Upper lobe of right lung (tissue), 1 donor: Measurements from ENCODE around the gene TSPAN11. TPM values are rescaled to one million over a fixed set of nuclear protein-coding genes. Genes with fewer than 3 reads are reported as not detected.

ENCODE experiments used
- ATAC-seq: fragments of 200-7000 bp; cut with Tn5 transposase; one replicate; pipeline ENCODE4 v1.9.1; 2020; ENCODE audit warnings: mild to moderate bottlenecking, moderate library complexity
- DNase-seq: peaks from one replicate; pipeline ENCODE4 v3.0.0-alpha.2; 2020
- H3K27ac ChIP-seq: fragments of 200-600 bp; one replicate; pipeline ENCODE4 v1.8.0; 2022
- H3K27me3 ChIP-seq: fragments of 200-600 bp; one replicate; pipeline ENCODE4 v1.8.0; 2022; ENCODE audit warnings: mild to moderate bottlenecking
- H3K36me3 ChIP-seq: fragments of 200-600 bp; one replicate; pipeline ENCODE4 v1.8.0; 2022
- H3K4me1 ChIP-seq: fragments of 200-600 bp; one replicate; pipeline ENCODE4 v1.8.0; 2022
- H3K4me3 ChIP-seq: fragments of 200-600 bp; one replicate; pipeline ENCODE4 v1.8.0; 2022; ENCODE audit warnings: mild to moderate bottlenecking
- H3K9me3 ChIP-seq: fragments of 200-600 bp; one replicate; pipeline ENCODE4 v1.8.0; 2022
- intact Hi-C: fragments of 100-400 bp; cut with DNase I; formaldehyde crosslinking; loops from one replicate; pipeline ENCODE4 v1.11.0; 2022
- total RNA-seq: library from RNA; stranded (reverse); fragmentation: NEBNext Ultra II Directional; extraction: Animal tissue kit (Norgen Biotek cat#: 25700); gene quantifications from one replicate; pipeline ENCODE4 v1.2.1, GENCODE V29; 2021
- TF ChIP-seq, protein P1 (sequence below): fragments of 200-600 bp; IDR thresholded peaks from one replicate; pipeline ENCODE4 v1.8.0; 2022; ENCODE audit warnings: antibody characterized with exemption
- donor health status: DM: no; HTN: yes; CAD: no; lungs with severe emphysema.

Gene TSPAN11
- total RNA-seq, 1 donor from 2014 or later, result 7.8 TPM

DNA sequence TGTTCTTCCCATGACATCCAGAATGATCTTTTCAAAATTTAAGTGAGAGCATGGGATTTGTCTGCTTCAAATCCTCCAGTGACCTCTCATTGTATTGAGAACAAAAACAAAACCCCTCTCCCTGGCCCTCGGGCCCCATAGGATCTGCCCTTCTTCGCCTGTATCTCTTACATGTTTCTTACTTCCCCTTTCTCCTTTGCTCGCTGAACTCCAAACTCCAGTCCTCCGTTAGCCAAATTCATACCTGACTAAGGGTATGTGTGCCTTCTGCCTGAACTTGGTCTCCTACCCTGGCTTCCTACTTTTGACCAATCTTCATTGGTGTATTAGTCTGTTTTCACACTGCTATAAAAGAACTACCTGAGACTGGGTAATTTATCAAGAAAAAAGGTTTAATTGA lies 13.2 kb upstream of the TSPAN11 start:
- H3K27ac ChIP-seq, result no peak overlapping the region
- ATAC-seq, result no peak
- no peaks in the 10 kb centered on the region for H3K27me3 ChIP-seq
- no peaks in the 10 kb centered on the region for H3K9me3 ChIP-seq
- H3K4me3 ChIP-seq, result no peak overlapping the region
- intact Hi-C loops, result no loop called here
- TF ChIP-seq, protein P1, sequence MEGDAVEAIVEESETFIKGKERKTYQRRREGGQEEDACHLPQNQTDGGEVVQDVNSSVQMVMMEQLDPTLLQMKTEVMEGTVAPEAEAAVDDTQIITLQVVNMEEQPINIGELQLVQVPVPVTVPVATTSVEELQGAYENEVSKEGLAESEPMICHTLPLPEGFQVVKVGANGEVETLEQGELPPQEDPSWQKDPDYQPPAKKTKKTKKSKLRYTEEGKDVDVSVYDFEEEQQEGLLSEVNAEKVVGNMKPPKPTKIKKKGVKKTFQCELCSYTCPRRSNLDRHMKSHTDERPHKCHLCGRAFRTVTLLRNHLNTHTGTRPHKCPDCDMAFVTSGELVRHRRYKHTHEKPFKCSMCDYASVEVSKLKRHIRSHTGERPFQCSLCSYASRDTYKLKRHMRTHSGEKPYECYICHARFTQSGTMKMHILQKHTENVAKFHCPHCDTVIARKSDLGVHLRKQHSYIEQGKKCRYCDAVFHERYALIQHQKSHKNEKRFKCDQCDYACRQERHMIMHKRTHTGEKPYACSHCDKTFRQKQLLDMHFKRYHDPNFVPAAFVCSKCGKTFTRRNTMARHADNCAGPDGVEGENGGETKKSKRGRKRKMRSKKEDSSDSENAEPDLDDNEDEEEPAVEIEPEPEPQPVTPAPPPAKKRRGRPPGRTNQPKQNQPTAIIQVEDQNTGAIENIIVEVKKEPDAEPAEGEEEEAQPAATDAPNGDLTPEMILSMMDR, result no peak
- DNase-seq, result no peak
- H3K36me3 ChIP-seq, result no peaks in the 10 kb centered on the region
- H3K4me1 ChIP-seq, result no peaks in the 10 kb centered on the region

DNA sequence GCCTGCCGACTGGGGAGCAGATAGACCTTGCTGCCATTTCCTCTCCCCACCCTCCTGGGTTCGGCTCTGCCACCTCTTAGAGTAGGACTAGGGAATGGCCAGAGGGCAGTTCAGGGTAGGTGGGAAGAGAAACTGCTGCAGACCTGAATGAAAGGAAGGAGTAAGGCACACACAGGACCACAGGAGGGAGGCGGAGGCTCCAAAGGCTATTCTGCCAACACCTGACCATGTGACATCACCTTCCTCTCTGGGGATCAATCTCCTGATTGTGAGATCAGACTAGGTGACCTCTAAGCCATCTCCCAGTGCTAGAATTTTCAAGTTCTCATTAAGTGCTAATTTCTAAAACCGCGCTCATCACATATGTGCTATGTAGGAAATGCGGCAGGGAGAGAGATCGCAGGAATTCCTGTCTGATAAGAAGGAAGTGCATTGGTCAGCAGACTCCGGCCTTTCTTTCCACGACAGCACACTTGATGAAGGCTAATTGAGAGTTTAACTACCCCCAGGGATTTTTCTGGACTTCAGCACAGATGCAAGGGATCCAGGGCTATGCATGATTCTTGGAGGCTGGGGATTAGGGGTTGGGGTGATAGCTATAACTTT lies 11.5 kb upstream of the TSPAN11 start:
- Histone ChIP-seq H3K27ac (no peak overlapping the region), H3K36me3 (no peaks in the 10 kb centered on the region), H3K4me3 (no peak overlapping the region), H3K9me3 (no peaks in the 10 kb centered on the region), H3K4me1 (no peaks in the 10 kb centered on the region), H3K27me3 (no peaks in the 10 kb centered on the region)
- TF ChIP-seq, protein P1, result no peak
- DNase-seq, result no peak
- no peak for ATAC-seq
- intact Hi-C loops, result no loop called here

DNA sequence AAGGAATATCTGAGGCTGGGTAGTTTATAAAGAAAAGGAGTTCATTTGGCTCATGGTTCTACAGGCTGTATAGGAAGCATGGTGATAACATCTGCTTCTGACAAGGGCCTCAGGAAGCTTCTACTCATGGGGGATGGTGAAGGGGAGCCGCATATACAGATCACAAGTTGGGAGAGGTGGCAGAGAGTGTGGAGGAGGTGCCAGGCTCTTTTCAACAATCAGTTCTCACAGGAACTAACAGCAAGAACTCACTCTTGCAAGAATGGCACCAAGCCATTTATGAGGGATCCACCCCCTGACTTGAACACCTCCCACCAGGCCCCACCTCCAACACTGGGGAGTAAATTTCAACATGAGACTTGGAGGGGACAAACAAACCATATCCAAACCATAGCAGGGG lies 3.5 kb upstream of the TSPAN11 start:
- TF ChIP-seq, protein P1, result no peak
- intact Hi-C loops, result no loop called here

DNA sequence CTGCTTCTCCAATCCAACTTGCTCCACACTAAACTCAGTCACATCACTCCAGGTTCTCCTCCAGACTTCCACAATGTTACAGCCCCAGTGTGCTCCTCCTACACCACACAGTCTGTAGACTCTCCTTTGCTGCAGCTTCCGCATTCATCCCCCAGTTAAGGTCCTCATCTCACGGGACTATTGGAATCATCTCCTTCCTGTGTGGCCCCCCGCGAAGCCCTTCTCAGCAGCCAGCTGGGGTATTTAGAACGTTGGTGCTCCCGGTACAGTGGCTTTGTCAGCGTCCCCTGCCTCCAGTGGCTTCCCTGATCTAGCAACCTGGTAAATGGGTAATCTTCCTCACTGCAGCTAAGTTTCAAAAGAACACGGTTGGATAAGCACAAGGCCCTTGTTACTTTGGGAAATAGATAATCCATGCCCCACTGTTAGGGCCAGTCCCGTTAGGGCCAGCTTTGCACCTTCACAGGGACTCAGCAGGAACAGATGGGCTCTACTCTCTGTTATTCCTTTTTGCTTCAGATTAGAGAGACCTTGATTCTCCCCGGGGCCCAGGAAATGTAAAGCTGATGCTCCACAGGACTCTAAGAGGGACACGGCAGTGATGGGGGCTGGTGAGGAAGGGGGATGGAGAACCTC lies 823 bp upstream of the TSPAN11 start:
- H3K27ac ChIP-seq, result no peak overlapping the region
- DNase-seq, result no peak

More for the DNA sequence above, 3.5 kb upstream of the TSPAN11 start:
- Histone ChIP-seq H3K4me1 (peaks cover 3% of the 10 kb centered on the region), H3K36me3 (no peaks in the 10 kb centered on the region), H3K27me3 (peaks cover 18% of the 10 kb centered on the region), H3K4me3 (no peak overlapping the region), H3K27ac (no peak overlapping the region), H3K9me3 (no peaks in the 10 kb centered on the region)
- ATAC-seq, result no peak
- no peak for DNase-seq

DNA sequence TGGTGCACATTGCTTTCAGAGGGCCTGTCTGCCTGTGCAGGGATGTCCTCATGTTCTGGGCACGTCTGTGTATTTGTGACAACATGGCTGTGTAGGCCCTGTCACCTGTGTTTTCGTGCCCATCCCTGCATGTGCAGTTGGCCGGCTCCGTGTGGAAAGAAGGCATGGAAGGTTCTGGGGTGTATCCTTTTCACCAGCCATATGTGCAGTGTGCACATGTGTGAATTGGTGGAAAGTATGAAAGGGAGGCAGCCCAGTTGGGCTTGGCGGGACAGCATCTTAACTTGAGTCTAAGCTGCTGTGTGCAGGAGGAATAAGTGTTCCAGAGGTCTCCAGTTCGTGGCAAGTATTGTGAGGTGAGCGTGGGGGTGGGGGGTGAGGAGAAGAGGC lies 669 bp downstream of the TSPAN11 start:
- H3K4me1 ChIP-seq, result peaks cover 3% of the 10 kb centered on the region
- H3K27ac ChIP-seq, result no peak overlapping the region
- peaks cover 22% of the 10 kb centered on the region for H3K27me3 ChIP-seq
- TF ChIP-seq, protein P1, result no peak
- no peak for DNase-seq
- H3K9me3 ChIP-seq, result no peaks in the 10 kb centered on the region
- H3K4me3 ChIP-seq, result no peak overlapping the region
- no peak for ATAC-seq
- no peaks in the 10 kb centered on the region for H3K36me3 ChIP-seq
- intact Hi-C loops, result no loop called here

More for the DNA sequence above, 823 bp upstream of the TSPAN11 start:
- Histone ChIP-seq H3K4me1 (peaks cover 3% of the 10 kb centered on the region), H3K4me3 (peak overlapping the region; percentile 40), H3K36me3 (no peaks in the 10 kb centered on the region), H3K9me3 (no peaks in the 10 kb centered on the region), H3K27me3 (peaks cover 22% of the 10 kb centered on the region)
- ATAC-seq, result no peak
- TF ChIP-seq, protein P1, result no peak
- intact Hi-C loops, result no loop called here
